GM21723 (cell line): Measurements from ENCODE around the gene DDX1.

ENCODE experiments used
- ATAC-seq: cut with Tn5 transposase; IDR thresholded peaks from one replicate; pipeline ENCODE4 v1.9.1; 2021; ENCODE audit warnings: mild to moderate bottlenecking, moderate library complexity; ENCODE audit not compliant: unreplicated experiment

The DDX1 gene

DNA sequence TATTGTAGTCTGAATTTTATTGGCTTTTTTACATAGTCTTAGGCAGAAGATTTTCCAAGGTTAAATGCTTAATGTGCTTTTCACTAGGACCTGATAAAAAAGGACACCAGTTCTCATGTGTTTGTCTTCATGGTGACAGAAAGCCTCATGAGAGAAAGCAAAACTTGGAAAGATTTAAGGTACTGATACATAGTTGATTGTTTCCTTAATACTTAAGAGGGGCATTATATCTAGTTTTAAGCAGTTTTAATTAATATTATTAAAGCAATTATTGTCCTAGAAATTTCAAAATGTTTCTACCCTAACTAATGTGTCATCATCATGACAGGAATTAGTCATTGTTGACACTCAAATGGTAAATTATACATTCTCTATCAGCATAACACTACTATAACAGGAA, 35.3 kb downstream of the DDX1 start:
- ATAC-seq = no peak

DNA sequence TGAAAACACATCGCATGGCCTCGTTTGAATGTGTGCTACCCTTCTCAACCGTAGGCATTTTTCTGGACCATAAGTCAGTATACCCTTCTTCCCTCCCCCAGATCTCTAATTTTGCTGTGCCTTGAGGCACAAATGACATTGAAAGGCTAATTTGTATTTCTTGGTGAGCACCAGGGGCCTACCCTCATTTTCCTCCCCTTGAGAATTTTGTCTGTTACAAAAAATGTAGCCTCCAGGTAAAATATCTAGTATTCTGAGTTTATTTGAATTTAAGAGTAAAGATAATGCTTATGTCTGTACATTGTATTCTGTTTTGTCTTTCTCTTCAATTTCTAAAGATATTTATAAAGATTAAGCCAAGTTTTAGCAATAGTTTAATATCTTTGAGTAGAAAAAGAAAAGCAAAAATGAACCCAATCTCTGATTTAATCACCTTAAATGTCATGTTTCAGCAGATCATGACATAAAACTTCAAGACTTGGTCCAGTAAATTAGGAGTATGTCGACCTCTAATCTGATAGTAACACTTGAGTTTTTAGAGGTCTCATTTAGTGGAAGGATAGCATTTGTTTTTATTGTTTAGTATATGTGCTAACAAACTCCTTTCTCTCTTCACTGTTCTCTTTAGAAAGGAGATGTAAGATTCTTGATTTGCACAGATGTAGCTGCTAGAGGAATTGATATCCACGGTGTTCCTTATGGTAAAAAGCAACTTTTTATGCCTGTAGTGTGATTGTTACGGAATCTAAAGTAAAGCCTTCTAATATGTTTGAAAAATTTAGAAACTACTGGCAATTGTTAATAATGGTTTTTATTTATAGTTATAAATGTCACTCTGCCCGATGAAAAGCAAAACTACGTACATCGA, 36.4 kb downstream of the DDX1 start:
- ATAC-seq = no peak

DNA sequence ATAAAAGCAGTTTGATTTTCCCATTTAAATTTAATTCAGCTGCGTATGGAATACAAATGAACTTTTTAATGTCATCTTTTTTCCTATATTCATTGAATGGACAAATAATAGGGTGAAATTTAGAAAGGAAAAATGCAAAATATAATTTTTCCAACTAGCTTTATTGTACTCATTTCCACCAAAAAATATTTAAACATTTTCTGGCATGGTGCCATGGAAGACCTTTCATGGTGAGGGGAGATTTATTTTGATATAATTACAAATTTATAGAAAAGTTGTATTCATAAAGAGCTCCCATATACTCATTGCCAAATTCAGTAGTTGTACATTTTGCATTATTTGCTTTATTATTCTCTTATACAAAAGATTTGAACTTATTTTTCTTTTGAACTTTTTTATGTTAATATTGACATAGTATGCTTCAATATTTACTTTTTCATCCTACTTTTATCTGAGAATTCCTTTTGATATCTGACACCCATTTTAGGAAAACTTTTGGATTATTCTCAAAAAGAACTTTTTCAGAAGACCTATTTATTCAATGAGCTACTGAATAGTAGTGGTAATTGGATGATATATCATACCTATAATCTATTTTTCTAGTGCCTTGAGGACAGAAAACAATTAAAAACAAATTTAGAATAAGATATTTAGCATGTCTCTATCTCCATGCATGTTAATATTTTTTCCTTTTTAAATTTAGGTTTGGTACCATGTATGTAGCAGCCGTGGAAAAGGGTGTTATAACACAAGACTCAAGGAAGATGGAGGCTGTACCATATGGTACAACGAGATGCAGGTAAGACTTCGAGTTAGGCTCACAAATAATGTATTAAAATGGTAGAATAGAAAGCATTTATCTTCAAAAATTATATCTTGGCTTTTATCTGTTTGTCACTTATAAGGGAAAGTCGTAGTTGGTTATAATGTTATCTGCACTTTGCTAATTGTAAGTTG, 37.5 kb downstream of the DDX1 start:
- no peak for ATAC-seq

DNA sequence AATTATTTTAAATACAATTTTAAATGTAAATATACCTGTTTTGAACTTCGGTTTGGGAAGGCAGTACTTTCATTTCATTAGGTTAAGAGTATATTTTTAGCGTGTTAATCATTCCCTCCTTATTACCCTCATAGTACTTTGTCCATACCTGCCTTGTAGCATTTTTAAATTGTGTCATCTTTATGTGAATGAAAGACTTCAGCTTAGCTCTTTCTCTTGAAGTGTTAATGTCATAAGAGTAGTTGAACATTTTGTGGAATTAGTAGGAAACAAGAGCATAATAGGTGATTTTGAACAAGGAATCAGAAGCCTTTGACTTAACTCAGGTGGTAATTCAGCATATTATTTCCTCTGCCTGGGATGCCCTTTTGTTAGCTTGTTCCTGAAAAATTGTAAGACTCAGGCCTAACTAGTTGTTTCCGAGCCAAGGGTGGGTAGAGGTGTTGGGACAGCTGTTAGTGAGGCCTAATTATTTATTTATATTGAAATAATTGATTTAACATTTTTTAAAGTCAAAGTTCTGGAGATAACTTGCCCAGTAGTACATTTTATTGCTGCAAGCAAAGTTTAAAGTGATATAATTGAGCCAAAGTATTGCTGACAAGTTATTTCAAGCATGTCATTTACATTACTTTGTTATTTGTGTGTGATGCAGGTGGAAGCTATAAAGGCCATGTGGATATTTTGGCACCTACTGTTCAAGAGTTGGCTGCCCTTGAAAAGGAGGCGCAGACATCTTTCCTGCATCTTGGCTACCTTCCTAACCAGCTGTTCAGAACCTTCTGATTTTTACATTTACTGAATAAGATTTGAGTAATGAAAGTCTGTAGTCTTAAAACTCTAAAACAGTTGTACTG, 38.7 kb downstream of the DDX1 start:
- no peak for ATAC-seq

DNA sequence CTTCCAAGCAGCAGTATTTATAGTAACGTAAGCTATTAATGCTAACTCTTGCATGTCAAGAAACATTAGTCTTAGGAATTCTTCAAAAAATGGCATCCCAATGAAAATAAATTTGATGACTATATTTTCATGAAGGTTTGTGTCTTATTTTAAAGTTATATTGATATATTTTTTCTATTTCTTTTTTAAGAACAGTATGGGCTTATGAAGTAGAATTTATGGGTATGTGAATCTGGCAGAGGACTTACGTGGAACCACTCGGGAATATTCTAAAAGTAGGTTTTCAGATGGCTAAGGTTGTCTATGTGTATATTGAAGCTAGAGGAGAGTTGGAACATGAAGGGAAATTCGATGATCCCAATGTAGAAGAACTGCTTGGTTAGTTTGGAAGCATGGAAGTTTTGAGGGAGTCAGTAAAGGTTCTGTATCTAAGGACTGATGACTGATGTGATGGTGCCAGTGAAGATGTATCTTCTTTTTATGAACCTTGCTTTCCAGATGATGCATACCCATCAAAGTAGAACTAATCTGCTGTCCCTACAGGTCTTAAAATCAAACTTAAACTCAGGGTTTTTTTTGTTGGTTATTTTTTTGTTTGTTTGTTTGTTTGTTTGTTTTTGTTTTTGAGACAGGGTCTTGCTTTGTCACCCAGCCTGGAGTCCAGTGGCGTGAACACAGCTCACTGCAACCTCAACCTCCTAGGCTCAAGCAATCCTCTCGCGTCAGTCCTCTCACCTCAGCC, 39.5 kb downstream of the DDX1 start:
- no peak for ATAC-seq

DNA sequence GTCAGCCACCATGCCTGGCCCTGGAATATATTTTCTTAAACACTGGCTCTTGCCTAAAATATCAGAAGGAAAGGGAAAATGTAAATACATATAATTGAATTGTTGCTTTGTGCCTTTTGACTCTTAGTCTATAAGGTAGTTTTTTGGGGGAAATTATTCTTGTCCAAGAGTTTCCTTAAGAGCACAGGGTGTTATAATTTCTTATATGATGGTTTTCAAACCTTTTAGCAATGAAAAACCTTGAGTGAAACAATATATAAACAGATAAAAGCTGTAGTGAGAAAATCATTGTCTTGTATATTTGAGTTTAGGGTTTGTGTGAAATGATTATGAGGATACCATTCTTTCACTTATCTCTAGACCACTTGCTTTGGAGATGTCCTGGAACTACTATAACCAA, 40.2 kb downstream of the DDX1 start:
- no peak for ATAC-seq

DNA sequence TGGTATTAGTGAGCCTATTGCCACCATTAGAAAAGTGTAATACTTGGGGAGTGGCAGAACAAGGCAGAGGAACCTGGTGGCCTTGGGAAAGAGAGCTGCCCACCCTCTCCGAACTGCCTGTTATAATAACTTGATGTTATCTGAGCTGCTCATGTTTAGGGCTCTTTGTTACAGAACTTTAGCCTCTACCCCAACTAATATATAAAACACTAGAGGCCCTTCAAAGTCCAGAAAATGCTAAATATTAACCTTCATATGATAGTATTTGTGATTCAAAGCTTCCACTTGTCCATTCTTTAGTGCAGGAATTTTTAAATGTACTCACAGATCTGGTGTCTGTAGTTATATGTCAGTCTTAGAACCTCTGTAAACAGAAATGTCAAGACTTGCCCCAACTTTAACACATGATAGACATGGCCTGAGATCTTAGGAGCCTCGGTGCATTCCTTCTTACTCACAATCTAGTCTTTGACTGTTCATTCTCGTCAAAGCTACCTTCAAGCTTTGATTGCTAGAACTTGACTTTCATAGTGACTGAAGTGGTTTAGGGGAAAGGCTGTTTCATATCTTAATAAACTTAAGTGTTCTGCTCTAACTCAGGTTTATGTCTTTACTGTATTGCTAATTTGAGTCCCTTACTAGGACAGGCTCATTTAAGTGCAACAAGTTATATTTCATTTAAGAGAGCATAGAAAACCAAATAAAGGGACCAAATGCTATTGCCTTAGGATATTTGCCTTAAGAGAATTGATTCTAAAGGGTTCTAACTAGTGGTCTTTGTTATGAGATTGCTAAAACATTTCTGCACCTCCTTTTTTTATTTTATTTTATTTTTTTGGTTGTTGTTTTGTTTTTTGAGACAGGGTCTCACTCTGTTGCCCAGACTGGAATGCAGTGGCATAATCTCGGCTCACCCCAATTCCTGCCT, 41.6 kb downstream of the DDX1 start:
- no peak for ATAC-seq

DNA sequence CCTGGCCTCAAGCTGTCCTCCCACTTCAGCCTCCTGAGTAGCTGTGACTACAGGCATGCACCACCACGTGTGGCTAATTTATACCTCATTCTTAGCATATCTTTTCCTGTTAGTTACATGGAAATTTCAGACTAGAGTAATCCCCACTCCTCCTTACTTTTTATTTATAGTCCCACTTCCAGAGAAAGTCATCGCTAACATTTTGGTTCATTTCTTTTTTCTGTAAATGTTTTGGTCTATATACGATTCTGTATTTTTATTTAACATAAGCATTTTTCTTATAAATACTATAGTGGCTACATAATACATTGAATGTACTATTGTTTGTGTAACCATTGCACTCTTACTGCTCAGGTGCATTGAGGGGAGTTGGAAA, 42.3 kb downstream of the DDX1 start:
- no peak for ATAC-seq

DNA sequence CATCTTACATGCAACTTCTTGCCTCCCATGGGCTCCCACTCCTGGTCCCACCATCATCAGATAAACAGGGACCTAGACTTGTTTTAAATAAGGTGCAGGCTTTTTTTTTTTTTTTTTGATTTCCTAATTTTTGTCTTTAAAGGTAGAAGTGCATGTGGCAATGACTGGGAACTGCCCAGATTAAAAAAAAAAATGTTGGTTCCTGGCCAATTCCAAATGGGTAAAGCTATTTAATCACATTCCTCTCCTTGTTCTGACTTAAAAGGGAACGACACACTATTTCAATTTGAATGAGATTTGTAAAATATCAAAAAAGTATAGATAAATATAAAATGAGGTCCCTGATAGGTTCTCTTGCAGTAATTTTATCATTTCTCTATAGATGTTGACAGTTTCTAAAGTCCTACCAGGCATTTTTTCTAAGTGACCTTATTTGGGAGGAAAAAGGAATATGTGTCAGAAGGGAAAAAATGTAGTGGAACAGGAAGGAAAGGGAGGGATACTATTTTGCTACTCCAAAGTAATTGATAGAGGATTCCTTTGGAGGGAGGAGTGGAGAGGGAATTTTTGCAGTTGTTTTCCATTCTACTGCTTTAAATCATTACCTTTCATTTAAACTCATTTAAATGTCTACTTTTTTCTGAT, 43.3 kb downstream of the DDX1 start:
- ATAC-seq = no peak

DNA sequence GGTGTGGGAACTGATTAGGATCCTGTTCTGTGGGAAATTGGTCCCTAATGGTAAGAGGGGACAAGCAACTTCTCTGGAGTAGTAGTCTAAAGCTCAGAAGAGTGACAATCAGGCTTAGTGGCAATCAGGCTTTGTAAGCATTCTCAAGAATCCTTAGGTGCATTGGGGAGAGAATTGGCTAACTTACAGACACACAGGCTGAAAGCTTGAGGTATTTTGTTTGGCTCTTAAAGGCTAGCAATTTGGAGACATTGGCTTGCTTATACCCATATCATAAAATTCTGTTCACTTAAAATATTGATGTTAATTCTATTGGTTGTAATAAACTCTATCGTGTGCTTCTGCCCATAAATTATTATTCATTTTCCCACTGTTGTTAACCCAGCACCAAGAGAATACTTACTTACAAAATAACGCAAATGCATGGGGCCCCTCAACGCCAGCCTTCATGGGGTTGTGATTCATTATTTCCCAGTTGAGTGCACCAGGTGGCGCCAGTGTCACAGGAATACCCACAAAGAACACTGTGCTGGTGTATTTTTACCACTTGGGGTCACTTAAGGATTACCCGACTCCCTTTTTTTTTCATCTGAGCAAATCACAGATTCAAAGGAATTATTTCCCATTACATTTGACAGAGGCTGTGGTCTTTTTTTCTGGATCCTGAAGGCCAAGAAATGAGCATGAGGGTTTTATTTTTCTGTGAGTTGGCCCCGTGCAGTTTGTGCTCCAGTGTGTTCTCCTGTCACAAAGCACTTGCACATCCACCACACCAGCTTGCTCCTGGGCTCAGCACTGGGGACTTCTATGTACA, 45.5 kb downstream of the DDX1 start:
- ATAC-seq = peak; percentile 90

DNA sequence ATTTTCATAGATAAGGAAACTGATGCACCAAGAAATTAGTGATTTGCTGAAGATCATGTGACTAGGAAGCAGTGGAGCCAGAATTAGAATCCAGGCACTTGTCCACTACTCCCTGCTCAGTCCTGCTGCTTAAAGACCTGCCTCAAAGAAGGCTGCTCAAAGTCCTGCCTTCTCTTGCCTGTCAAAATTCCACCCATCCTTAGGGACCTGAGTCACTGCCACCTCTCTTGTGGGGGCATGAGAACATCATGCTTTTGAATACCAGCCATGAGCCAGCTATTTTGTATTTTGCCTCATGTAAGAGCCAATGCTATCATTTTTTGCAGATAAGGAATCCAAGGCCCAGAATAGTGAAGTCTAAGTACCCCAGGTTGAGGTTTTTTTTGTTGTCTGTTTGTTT, 47.1 kb downstream of the DDX1 start:
- no peak for ATAC-seq

DNA sequence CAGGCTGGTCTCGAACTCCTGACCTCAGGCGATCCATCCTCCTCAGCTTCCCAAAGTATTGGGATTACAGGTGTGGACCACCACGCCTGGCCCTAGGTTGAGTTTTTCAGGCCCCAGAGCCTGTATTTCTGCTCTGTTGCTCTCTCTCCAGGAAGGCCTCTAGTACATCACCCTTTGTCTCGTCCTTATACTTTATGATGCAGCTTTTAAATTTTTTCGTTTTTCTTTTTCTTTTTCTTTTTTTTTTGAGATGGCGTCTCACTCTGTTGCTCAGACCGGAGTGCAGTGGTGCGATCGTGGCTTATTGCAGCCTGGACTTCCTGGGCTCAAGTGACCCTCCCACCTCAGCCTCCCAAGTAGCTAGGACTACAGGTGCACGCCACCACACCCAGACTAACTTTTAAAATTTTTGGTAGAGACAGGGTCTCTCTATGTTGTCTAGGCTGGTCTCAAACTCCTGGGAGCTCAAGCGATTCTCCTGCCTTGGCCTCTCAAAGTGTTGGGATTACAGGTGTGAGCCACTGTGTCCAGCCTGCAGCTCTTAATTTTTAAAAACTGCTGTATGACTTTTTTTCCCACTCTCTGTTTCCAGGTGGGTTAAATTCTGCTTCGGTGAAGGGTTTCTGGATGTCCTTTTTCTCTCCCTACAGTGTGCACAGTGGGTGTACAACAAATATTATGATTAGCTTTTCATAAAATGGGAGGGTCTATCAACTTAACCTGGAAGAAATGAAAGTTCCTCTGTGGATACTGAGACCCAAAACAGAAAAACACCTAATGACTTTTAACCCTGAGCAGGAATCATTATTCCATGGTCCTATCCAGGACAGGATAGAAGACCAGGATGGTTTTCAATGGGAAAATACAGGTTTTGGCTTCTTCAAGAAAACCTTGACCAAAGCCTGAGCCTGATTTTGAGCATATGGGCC, 47.9 kb downstream of the DDX1 start:
- no peak for ATAC-seq

DNA sequence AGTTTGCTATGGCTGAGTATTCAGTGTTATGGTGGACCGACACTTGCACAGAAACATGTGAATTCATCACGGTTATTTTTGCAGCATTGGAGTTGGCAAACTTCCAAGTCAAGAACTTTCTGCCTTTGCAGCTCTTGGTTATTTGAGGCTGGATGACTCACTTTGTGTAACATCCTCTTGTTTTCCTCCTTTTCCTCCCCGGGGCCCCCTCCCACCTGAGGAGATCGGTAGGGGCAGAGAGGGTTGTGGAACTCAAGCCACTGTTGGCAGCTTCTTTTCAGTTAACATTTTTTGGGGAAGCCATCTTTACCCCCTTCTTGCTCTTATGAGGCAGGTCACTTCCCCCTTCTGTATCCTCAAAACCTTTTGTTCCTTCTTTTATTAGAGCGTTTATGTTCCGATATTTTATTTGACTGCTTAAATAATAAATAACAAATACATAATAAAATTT, 48.6 kb downstream of the DDX1 start:
- ATAC-seq = no peak

DNA sequence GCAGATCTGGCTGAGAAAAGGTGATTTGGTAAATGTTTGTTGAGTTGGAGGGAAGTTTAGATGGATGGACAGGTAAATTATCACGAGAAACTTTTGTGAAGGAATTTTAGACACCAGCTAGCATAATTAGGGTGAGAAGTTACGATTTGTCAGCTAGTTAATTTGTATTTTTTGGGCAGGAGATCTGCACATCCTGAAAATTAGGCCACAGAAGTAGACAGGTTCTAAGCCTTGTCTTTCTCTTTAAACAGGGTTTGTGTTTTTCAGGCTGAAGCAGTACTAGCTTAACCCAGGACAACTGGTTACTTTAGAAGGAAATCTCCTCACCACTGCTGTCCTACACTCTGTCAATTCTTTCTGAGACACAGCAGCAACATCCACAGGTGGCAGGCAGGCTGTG, 49.1 kb downstream of the DDX1 start:
- no peak for ATAC-seq

DNA sequence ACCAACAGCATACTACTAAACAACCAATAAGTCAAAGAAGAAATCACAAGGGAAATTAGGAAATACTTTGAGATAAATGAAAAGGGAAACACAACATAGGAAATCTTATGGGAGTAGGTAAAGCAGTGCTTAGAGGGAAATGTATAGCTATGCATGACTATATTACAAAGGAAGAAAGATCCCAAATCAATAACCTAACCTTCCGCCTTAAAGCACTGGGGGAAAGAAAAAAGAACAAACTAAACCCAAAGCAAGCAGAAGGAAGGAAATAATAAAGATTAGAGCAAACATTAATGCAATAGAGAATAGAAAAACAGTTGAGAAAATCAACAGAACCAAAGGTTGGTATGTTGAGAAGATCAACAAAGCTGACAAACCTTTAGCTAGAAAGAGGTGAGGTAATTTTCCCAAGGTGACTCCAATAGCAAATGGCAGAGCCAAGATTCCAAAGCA, 49.9 kb downstream of the DDX1 start:
- no peak for ATAC-seq

DNA sequence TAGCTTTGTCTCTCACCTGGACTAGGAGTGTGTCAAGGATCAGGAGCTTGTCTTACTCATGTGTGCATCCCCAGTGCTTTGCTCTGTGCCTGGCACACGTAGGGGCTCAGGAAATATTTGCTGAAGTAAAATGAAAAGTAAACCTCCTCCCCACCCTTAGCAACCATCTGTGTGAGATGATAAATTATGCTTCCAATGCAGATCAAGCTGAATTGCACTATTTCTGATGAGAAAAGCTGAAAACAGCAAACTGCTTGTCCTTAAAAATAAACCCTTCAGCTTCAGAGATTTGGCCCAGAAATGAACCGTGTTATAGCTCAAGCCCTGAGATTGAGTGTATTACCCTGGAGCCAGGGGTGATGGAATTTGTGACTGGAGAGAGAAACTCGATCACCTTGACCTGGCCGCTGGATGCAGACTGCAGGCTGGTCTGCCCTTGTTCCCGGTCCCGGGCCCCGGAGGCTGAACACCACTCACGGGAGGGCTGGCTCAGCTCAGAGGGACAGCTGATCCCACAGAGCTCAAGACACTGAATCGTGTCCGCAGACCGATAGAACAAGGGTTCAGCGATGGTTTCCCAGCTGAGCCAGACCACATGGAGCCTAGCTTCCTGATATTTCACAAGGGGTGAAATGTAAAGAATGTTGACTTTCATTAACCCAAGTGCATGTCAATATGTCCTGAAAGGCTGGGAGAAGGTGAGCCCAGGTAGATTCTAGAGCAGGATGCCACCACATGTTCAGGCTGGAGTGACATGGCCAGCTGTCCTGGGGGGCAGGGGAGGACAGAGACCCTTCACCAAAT, 50.5 kb downstream of the DDX1 start:
- no peak for ATAC-seq
